COLO829 (cell line): ENCODE data around the gene CDC42EP1.

Source experiments
- DNase-seq: peaks from one replicate; pipeline ENCODE4 v3.0.0; 2012; ENCODE audit warnings: low spot score

The CDC42EP1 gene

DNA sequence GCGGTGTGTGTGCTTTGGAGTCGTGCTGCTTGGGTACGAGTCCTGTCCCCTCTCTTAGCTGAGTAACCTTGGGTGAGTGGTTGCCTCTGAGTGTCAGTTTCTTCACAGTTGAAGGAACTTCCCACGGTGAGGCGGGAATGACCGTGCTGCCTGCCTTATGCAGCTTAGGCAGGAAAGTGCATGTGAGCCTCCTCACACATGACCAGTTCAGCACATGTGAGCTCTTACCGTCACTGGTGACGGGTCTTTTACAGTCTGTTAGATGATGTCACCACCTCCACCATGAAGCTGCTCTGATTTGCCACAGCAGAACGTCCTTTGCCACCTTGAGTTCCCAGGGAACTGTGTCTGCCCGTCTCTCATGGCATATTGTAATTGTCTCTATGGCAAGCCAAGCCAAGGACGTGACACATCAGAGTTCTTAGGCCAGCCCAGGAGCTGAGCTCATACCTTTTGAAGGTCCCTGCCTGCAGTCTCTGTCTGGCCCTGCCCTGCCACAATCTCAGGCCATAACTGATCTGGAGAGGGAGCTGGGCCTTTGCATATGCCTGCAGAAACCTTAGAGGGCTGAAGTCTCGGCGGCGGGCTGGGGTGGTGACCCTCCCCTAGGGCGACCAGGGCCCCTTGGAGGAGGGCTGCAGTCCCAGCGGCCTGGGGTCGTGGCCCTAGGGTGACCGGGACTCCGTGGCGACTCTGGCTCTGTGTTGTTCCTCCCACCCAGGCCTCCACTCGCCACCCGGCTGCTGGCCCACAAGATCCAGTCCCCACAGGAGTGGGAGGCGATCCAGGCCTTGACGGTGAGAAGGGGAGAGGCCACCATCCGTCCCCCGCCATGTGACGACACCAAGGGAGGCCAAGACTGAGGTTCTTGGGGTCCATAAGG, 56.2 kb downstream of the CDC42EP1 start:
- no peak for DNase-seq

DNA sequence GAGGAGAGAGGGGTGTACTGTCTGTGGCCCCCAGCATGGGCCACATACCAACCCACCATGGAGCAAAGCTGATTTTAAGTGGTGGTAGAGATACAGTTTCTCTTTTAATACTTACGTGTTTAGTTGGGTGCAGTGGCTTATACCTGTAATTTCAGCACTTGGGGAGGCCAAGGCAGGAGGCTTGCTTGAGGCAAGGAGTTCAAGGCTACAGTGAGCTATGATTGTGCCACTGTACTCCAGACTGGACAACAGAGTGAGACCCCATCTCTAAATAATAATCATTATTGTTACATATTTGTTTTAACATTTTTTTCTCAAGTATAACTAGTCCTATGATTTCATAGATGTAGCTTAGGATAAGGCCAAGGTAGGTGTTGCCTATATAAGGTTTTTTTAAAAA, 57.2 kb downstream of the CDC42EP1 start:
- DNase-seq: no peak

DNA sequence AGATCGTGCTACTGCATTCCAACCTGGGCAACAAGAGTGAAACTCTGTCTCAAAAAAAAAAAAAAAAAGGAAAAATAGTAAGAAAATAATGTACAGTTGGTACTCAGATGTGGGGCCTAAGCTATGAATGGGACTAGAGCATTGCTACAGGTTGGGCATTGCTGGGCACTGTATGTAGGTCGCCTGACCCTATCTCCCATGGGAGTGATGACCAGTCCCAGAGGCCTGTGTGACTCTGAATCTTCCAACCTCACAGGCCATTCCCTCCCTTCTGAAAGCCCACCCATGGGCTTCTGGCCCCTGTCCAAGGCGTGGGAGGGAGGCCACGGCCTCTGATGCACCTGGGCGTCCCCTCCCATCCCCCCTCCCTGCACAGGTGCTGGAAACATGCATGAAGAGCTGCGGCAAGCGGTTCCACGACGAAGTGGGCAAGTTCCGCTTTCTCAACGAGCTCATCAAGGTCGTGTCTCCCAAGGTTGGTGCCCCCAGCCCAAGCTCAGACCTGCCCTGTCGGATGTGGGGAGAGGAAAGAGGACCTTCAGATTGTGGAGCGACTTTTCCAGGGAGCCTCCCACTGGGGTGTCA, 57.9 kb downstream of the CDC42EP1 start:
- no peak for DNase-seq

DNA sequence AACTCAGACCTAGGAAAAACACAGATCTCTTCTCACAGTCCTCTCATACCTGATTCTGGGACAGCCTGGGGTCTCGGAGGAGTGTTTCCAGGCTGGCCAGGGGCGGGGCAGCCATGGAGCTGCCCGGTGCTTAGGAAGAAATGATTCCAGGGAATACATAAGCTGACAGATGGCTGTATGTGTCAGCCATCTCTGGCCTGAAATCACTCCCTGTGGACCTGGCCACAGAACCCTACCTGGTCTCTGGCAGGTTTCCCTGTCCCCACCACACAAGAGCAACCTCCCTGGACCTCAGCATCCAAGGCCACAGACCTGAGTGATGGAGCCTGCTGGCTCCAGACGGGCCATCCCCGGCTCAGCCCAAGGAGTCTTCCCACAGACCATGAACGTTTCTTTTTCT, 58.4 kb downstream of the CDC42EP1 start:
- DNase-seq: no peak
